ENCODE data around the gene RYK. TPM values are rescaled to one million over a fixed set of nuclear protein-coding genes. Genes with fewer than 3 reads are reported as not detected.

RYK gene
- total RNA-seq, 1 experiment from 2014 or later: 135 TPM

DNA sequence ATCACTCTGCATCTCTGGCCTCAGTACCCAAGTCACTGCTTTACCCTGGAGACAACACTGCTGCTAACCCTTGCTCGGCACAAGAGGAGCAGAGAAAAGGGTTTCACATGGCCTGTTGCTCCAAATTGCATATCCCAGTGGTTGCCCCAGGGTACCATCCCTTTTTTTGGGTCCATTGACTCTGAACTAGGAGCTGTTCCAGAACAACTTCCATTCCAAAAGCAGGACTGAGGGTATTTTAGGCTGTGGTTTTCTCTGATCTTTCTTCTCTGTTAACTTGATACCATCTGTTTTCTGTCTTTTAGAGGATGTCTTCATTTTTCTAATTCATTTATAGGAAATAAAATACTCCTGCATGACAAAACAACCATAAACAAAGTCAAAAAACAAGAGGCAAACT, 17.3 kb upstream of the RYK start:
- Mint-ChIP-seq H3K36me3 (ENCODE audit: insufficient read depth, unreplicated experiment) (no peaks in the 10 kb centered on the region), H3K9me3 (ENCODE audit: low read depth, unreplicated experiment) (no peaks in the 10 kb centered on the region), H3K27ac (ENCODE audit: unreplicated experiment) (no peak overlapping the region), H3K4me1 (ENCODE audit: low read depth, unreplicated experiment) (no peaks in the 10 kb centered on the region), H3K4me3 (ENCODE audit: low read depth, unreplicated experiment) (no peak overlapping the region), H3K27me3 (ENCODE audit: unreplicated experiment) (peaks cover 10% of the 10 kb centered on the region)
- intact Hi-C loops (cut with micrococcal nuclease; ENCODE audit: unreplicated experiment): no loop called here
- CTCF ChIA-PET: no interaction called here
- BruUV-seq (replicated peaks): no TSS peak
- no peak for DNase-seq
- TF ChIP-seq, protein P1, sequence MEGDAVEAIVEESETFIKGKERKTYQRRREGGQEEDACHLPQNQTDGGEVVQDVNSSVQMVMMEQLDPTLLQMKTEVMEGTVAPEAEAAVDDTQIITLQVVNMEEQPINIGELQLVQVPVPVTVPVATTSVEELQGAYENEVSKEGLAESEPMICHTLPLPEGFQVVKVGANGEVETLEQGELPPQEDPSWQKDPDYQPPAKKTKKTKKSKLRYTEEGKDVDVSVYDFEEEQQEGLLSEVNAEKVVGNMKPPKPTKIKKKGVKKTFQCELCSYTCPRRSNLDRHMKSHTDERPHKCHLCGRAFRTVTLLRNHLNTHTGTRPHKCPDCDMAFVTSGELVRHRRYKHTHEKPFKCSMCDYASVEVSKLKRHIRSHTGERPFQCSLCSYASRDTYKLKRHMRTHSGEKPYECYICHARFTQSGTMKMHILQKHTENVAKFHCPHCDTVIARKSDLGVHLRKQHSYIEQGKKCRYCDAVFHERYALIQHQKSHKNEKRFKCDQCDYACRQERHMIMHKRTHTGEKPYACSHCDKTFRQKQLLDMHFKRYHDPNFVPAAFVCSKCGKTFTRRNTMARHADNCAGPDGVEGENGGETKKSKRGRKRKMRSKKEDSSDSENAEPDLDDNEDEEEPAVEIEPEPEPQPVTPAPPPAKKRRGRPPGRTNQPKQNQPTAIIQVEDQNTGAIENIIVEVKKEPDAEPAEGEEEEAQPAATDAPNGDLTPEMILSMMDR (IDR thresholded peaks at IDR 0.05; ENCODE audit: unreplicated experiment): no peak

- Mint-ChIP-seq H3K4me3 (ENCODE audit: low read depth, unreplicated experiment) (no peak overlapping the region), H3K36me3 (ENCODE audit: insufficient read depth, unreplicated experiment) (no peaks in the 10 kb centered on the region), H3K27ac (ENCODE audit: unreplicated experiment) (no peak overlapping the region), H3K9me3 (ENCODE audit: low read depth, unreplicated experiment) (no peaks in the 10 kb centered on the region), H3K27me3 (ENCODE audit: unreplicated experiment) (no peaks in the 10 kb centered on the region), H3K4me1 (ENCODE audit: low read depth, unreplicated experiment) (peaks cover 32% of the 10 kb centered on the region)
- no TSS peak for BruUV-seq (replicated peaks)
- no peak for DNase-seq
- intact Hi-C loops (cut with micrococcal nuclease; ENCODE audit: unreplicated experiment): no loop called here
- CTCF ChIA-PET: interaction anchor here (1.5 kb wide), 1 partner anchor 12 kb away, joined by 5 read pairs; no protein-coding TSS in a partner anchor
- TF ChIP-seq, protein P1 (IDR thresholded peaks at IDR 0.05; ENCODE audit: unreplicated experiment): no peak
Measured at GRCh38 chr3:134260987-134261386, 10.3 kb upstream of the RYK start.

DNA sequence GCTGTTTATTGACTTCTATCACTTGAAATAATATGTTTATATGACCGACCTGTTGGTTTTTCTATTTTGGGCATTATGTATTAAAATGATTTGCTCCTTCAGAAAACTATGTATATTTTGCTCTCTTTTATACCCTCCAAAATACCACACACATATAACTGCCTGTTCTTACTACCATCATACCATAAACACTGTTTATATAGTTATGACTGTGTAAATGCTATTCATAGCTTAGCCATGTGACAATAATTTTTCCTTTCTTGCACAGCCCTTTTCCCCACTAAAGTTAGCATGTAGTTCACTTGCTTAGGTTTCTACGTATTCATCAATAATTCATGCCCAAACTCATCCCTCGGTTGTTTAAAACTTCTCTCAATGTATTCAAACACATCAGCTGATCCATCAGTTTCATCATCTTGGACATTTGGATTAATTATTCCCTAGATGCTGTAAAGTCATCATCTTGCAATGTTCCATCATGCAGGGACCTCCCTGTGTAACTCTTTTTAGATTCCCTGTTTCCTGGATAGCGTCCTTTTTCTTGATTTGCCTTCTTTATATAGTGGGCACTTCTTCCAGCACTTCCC, 8.2 kb upstream of the RYK start:
- H3K4me3 Mint-ChIP-seq (ENCODE audit: low read depth, unreplicated experiment): no peak overlapping the region
- no TSS peak for BruUV-seq (replicated peaks)
- no peak for DNase-seq
- TF ChIP-seq, protein P1 (IDR thresholded peaks at IDR 0.05; ENCODE audit: unreplicated experiment): no peak
- intact Hi-C loops (cut with micrococcal nuclease; ENCODE audit: unreplicated experiment): no loop called here
- H3K4me1 Mint-ChIP-seq (ENCODE audit: low read depth, unreplicated experiment): peaks cover 32% of the 10 kb centered on the region
- no peaks in the 10 kb centered on the region for H3K27me3 Mint-ChIP-seq (ENCODE audit: unreplicated experiment)
- peak overlapping the region; percentile 14 for H3K27ac Mint-ChIP-seq (ENCODE audit: unreplicated experiment)
- H3K9me3 Mint-ChIP-seq (ENCODE audit: low read depth, unreplicated experiment): no peaks in the 10 kb centered on the region
- CTCF ChIA-PET: no interaction called here
- no peaks in the 10 kb centered on the region for H3K36me3 Mint-ChIP-seq (ENCODE audit: insufficient read depth, unreplicated experiment)

DNA sequence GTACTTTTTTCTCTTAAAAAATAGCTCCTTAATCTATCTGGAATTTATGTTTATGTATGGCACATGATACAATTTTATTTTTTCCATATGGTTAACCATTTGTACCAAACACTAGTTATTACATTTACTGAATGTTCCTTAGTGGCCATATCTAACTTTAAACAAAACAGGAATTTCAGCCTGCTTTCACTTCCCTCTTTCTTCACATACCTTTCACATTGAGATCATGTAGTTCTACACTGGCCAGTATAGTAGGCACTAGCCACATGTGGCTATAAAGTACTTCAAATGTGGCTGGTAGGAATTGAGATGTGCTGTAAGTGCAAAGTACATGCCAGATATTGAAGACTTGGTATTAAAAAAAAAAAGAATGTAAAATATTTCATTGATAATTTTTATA, 4.7 kb upstream of the RYK start:
- intact Hi-C loops (cut with micrococcal nuclease; ENCODE audit: unreplicated experiment): no loop called here
- DNase-seq: no peak
- Mint-ChIP-seq H3K27me3 (ENCODE audit: unreplicated experiment) (no peaks in the 10 kb centered on the region), H3K27ac (ENCODE audit: unreplicated experiment) (no peak overlapping the region), H3K36me3 (ENCODE audit: insufficient read depth, unreplicated experiment) (peaks cover 14% of the 10 kb centered on the region), H3K4me3 (ENCODE audit: low read depth, unreplicated experiment) (no peak overlapping the region), H3K9me3 (ENCODE audit: low read depth, unreplicated experiment) (no peaks in the 10 kb centered on the region), H3K4me1 (ENCODE audit: low read depth, unreplicated experiment) (peaks cover 14% of the 10 kb centered on the region)
- TF ChIP-seq, protein P1 (IDR thresholded peaks at IDR 0.05; ENCODE audit: unreplicated experiment): no peak
- BruUV-seq (replicated peaks): no TSS peak
- CTCF ChIA-PET: no interaction called here
